Cardiac muscle cell (in vitro differentiated cells and primary cell): ENCODE results near the gene RFTN1. TPM values are rescaled to one million over a fixed set of nuclear protein-coding genes. Genes with fewer than 3 reads are reported as not detected.
A peak's percentile ranks its signal among the peaks of the same experiment; 100 is the strongest.
"Not testable (repeated sequence)": the region's sequence is repeated elsewhere in the genome, so short reads cannot be mapped to it uniquely, and the experiment has no call there.

ENCODE experiments used
- DNase-seq, 2 donors: peaks; one replicate each; pipeline versions ENCODE4 v3.0.0 to v3.0.0-alpha.2; 2010 to 2017; ENCODE audit warnings: low read depth in 1 of 2, low spot score in 1 of 2
- H3K27ac ChIP-seq: fragments of 200-600 bp; sonication (generic); 2 replicates; pipeline ENCODE4 v1.5.1; 2016
- H3K27me3 ChIP-seq: fragments of 200-600 bp; sonication (generic); 2 replicates; pipeline ENCODE4 v1.6.0; 2016; ENCODE audit warnings: control low read depth
- H3K36me3 ChIP-seq: fragments of 200-600 bp; sonication (generic); 2 replicates; pipeline ENCODE4 v1.5.1; 2016; ENCODE audit warnings: control low read depth
- H3K4me1 ChIP-seq: fragments of 200-600 bp; sonication (generic); 2 replicates; pipeline ENCODE4 v1.8.1; 2017; ENCODE audit warnings: low read depth, mild to moderate bottlenecking, mixed run types
- H3K4me3 ChIP-seq: fragments of 200-600 bp; sonication (generic); 2 replicates; pipeline ENCODE4 v1.5.1; 2016; ENCODE audit warnings: mild to moderate bottlenecking
- H3K9me3 ChIP-seq: fragments of 200-600 bp; sonication (generic); 2 replicates; pipeline ENCODE4 v1.5.1; 2017; ENCODE audit warnings: low read depth, mild to moderate bottlenecking, control low read depth
- CTCF ChIP-seq: IDR thresholded peaks from 2 replicates; pipeline ENCODE4 v1.5.1; 2012; ENCODE audit warnings: low read depth, mild to moderate bottlenecking, low read length
- polyA plus RNA-seq: library from polyadenylated mRNA; unstranded; fragments of >200 nt; fragmentation: Nextera tagmentation; extraction: Ambion mirVana; gene quantifications from 2 replicates; pipeline ENCODE4 v1.2.1, GENCODE V29; 2016
- total RNA-seq: library from RNA; depleted of rRNA; stranded (reverse); fragments of >200 nt; gene quantifications from 2 replicates; pipeline ENCODE4 v1.2.3, GENCODE V29; 2016

RFTN1 gene
- total and polyA plus RNA-seq, 2 experiments from 2014 or later = 30.6 to 42.4 TPM

DNA sequence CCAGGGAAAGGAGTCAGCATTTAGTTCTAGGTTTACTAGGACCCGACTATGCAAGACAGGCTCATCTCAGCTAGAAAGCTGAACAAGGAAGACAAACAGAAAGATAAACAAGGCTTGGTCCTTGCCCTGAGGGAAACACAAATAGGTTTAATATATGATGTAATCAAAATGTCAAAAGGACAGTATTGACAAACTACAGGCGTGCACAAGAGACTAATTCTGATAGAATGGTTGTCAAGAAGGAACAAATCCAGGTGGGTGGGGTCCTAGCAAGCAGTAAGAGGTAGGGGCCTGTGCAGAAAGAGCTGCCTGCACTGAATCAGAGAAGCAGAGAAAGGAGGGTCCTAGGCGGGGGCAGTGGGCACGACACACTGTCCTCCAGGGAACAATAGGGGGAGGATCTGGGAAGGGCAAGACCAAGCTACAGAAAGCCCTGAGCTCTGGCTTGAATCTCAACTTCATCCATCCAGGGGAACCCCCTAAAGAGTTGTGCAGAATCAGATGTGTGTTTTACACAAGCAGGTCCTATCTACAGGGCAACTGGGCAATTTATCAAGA, 23.4 kb downstream of the RFTN1 start:
- Histone ChIP-seq H3K27ac (peak overlapping the region; percentile 75), H3K27me3 (no peaks in the 10 kb centered on the region), H3K9me3 (no peaks in the 10 kb centered on the region), H3K4me3 (no peak overlapping the region), H3K36me3 (peaks cover 2% of the 10 kb centered on the region), H3K4me1 (peaks cover 10% of the 10 kb centered on the region)
- DNase-seq = no peak
- no peak for TF ChIP-seq CTCF

DNA sequence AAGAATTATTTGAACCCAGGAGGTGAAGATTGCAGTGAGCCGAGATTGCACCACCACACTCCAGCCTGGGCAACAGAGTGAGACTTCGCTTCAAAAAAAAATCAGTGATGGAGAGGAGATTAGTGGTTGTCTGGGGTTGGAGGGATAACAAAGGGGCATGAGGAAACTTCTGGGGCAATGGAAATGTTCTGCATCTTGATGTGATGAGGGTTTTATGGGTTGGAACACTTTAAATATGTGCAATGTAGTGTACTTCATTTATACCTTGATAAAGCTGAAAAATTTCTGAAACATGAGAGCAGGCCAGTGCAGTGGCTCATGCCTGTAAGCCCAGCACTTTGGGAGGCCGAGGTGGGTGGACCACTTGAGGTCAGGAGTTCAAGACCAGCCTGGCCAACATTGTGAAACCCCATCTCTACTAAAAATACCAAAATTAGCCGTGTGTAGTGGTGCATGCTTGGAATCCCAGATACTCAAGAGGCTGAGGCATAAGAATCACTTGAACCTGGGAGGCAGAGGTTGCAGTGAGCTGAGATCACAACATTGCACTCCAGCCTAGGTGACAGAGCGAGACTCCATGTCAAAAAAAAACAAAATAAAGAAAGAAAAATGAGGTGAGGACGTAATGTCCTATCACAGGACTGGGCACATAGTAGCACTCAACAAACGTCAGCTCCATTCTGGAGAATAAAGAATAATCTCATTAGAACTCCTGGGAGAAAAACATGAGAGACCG, 24.0 kb downstream of the RFTN1 start:
- peaks cover 10% of the 10 kb centered on the region for H3K4me1 ChIP-seq
- not testable (repeated sequence) for H3K4me3 ChIP-seq, H3K9me3 ChIP-seq, H3K36me3 ChIP-seq, DNase-seq, H3K27me3 ChIP-seq
- peak overlapping the region; percentile 75 for H3K27ac ChIP-seq

DNA sequence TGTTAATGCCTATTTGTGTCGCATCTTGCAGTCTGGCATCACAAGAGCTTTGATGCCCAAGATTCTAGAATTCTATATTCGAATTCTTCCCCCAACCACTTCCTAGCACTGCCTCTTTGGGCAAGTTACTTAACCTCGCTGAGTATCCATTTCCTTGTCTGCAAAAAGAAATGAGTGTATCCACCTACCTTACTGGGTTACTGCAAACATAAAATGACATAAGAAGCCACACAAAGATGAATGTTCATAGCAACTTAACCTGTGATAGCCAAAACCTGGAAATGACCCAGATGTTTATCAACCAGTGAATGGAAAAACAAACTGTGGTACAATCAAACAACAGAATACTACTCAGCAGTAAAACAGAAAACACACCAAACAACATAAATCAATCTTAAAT, 24.9 kb downstream of the RFTN1 start:
- no peak for DNase-seq

DNA sequence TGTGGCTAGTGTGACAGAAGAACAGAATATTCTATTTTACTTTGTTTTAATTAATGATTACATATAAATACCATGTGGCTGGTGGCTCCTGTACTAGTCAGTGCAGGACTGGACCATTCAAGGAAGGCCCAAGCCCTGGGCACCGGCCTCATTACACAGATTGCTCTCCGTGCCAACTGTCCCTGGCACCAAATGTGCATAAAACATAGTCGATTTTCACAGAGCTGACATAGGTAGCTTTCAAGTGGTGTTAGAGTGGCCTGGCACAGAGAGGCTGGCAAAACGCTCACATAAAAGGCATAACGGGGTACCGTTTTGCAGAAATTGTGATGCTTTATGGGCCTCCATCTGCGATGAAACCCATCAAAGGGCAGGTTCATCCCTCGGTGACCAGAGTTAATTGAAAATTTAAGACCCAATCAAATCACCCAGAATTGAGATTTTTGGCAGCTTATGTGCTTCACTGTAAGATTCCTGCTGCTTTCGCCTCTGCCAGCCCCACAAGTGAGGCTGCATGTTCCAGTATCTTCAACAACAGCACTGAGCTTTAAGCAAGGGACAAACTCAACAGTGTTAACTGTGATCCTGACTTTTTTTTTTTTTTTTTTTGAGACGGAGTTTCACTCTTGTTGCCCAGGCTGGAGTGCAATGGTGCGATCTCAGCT, 25.9 kb downstream of the RFTN1 start:
- Histone ChIP-seq H3K4me3 (no peak overlapping the region), H3K27me3 (no peaks in the 10 kb centered on the region), H3K27ac (no peak overlapping the region), H3K9me3 (no peaks in the 10 kb centered on the region), H3K36me3 (peaks cover 2% of the 10 kb centered on the region), H3K4me1 (peaks cover 10% of the 10 kb centered on the region)
- TF ChIP-seq CTCF = no peak
- DNase-seq = no peak

More for the DNA sequence above, 24.9 kb downstream of the RFTN1 start:
- Histone ChIP-seq H3K36me3 (peaks cover 2% of the 10 kb centered on the region), H3K9me3 (no peaks in the 10 kb centered on the region), H3K27me3 (no peaks in the 10 kb centered on the region), H3K4me1 (peaks cover 10% of the 10 kb centered on the region), H3K4me3 (no peak overlapping the region), H3K27ac (no peak overlapping the region)
- no peak for TF ChIP-seq CTCF

GRCh38 chr3:16486951-16487480, 26.5 kb downstream of the RFTN1 start:
- Histone ChIP-seq H3K9me3 (no peaks in the 10 kb centered on the region), H3K36me3 (peaks cover 2% of the 10 kb centered on the region), H3K27me3 (no peaks in the 10 kb centered on the region), H3K4me3 (no peak overlapping the region), H3K4me1 (peaks cover 10% of the 10 kb centered on the region), H3K27ac (no peak overlapping the region)
- no peak for TF ChIP-seq CTCF
- no peak for DNase-seq

GRCh38 chr3:16486201-16486600, 27.3 kb downstream of the RFTN1 start:
- Histone ChIP-seq H3K4me1 (peaks cover 17% of the 10 kb centered on the region), H3K9me3 (no peaks in the 10 kb centered on the region), H3K4me3 (no peak overlapping the region), H3K27me3 (no peaks in the 10 kb centered on the region), H3K27ac (no peak overlapping the region), H3K36me3 (no peaks in the 10 kb centered on the region)
- DNase-seq = no peak
- TF ChIP-seq CTCF = no peak
